ENCODE results near the gene M6PR. TPM values are rescaled to one million over a fixed set of nuclear protein-coding genes. Genes with fewer than 3 reads are reported as not detected.

Gene M6PR
- total RNA-seq, result 114 and 118 TPM in 2 replicates

DNA sequence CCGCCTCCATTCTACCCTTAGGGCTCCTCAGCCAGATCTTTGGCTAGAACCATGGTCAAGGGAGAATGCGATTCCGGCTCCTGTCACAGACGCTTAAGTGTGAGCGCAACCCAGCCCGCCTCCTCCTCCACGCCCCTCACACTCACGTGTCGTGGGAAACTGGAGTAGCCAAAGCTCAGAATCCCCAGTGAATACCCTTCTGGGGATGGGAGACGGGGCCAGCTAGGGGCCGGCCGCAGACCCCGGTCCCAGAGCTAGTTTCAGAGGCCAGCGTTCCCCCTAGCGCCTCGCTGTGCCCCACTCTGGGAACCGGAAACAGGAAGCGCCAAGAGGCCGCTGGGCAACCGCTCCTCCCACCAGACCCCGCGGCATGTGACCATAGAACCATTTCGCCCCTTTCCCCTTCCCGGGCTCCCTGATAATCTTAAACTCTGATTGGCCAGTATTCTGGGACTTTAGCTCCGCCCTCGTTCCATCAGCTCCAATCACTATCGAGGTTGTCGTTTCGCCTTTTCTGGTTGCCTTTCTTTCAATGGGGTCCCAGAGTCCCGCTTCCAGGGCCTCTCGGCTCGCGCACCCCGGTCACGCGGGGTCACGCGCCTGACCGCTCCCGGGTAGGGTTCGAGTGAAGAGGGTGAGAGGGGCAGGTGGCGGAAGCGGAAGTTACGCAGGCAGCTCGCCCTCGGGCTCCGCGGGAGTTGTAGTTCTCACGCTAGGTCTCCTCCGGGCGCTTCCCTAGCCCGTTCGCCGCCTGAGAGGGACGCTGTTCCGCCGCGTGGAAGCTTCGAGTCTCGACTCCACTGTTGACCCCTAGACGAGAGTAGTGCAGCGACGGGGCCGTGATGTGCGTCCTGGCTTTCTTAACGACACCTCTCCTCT lies at the start of gene M6PR:
Gene M6PR (minus strand): TSS at position 304 of the 879 bp plus-strand sequence. CDS start 3,241 bp downstream, outside the sequence.
- TF ChIP-seq CTCF (conservative IDR thresholded peaks at IDR 0.05; ENCODE audit: low read depth, low read length), result peak; percentile 56
- peak within 1 kb of the TSS; percentile 81 for H3K4me3 ChIP-seq (ENCODE audit: low read depth, low read length)
- DNase-seq (ENCODE audit: low read depth), result peak; percentile 81

DNA sequence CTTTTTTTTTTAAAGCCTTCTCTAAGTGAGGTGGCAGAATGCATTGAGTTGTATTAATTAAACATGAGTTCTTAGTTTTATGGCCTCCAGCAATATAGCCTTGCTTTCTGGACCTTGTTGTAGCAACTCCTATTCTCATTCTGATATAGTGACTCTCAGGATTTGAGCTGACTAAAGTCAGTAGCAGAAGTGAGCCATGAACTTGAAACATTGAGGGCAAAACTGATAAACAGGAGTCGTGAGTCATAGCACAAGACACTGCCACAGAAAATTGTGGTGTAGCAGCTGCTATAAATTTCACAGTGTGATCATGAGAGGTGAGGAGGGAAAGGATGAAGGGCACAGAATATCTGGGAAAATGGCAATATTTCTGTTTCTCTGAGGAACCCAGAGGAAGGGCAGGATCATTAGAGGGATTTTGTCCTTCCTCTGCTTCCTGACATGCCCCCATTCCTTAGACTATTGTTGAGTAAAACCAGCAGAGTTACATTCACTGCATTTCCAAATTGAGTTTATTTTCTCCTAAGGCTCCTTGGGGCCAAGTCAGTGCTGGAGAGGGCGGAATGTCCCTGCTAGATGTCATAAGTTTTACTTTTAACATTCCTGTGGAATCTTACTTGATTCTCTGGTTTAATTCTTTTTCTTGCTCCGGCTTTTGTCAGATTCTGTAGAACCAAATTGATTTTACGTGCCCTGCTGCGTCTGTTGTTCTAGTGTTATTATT lies 47.4 kb upstream of the M6PR start:
- H3K4me3 ChIP-seq (ENCODE audit: low read depth, low read length), result no peak overlapping the region
- peak; percentile 9 for DNase-seq (ENCODE audit: low read depth)
- no peak for TF ChIP-seq CTCF (conservative IDR thresholded peaks at IDR 0.05; ENCODE audit: low read depth, low read length)

DNA sequence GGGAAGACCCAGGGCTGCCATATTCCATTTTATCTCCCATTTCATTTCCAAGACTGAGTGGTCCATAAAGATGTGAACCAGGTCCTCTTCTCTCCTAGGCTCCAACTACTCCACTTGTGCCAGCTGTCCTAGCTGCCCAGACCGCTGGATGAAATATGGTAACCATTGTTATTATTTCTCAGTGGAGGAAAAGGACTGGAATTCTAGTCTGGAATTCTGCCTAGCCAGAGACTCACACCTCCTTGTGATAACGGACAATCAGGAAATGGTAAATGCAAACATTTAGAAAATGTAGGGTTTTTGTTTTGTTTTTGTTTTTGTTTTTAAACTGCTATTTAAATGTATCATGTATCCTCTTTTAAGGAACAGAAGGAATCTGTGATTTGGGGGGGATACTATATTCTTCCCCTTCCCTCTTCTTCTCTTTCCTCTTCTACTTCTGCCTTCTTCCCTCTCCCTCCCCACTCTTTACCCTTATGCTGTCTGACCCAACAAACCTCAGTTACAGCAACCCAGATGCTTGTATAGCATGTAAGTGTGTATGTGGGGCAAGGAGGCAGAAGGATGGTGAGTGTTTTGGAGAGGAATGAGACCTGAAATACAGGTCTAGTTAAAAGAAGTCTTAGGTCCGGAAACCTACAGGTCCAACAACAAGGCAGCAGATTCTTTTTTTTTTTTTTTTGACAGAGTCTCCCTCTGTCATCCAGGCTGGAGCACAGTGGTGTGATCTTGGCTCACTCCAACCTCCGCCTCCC lies 45.8 kb upstream of the M6PR start:
- TF ChIP-seq CTCF (conservative IDR thresholded peaks at IDR 0.05; ENCODE audit: low read depth, low read length), result no peak
- DNase-seq (ENCODE audit: low read depth), result no peak
- no peak overlapping the region for H3K4me3 ChIP-seq (ENCODE audit: low read depth, low read length)

DNA sequence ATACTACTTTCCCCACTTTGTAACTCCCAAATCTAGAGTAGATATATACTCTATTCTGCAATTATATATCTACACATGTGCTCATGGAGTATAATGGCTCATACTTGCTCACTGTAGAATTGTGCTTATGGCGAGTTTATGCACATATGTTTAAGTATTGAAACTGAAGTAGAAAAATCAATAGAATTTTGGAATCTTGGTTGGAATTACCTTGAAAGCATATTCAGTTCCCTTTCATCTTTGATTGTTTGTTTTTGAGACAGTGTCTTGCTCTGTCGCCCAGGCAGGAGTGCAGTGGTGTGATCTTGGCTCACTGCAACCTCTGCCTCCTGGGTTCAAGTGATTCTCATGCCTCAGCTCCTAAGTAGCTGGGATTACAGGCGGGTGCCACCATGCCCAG lies 44.4 kb upstream of the M6PR start:
- DNase-seq (ENCODE audit: low read depth), result no peak
- TF ChIP-seq CTCF (conservative IDR thresholded peaks at IDR 0.05; ENCODE audit: low read depth, low read length), result no peak
- H3K4me3 ChIP-seq (ENCODE audit: low read depth, low read length), result no peak overlapping the region

DNA sequence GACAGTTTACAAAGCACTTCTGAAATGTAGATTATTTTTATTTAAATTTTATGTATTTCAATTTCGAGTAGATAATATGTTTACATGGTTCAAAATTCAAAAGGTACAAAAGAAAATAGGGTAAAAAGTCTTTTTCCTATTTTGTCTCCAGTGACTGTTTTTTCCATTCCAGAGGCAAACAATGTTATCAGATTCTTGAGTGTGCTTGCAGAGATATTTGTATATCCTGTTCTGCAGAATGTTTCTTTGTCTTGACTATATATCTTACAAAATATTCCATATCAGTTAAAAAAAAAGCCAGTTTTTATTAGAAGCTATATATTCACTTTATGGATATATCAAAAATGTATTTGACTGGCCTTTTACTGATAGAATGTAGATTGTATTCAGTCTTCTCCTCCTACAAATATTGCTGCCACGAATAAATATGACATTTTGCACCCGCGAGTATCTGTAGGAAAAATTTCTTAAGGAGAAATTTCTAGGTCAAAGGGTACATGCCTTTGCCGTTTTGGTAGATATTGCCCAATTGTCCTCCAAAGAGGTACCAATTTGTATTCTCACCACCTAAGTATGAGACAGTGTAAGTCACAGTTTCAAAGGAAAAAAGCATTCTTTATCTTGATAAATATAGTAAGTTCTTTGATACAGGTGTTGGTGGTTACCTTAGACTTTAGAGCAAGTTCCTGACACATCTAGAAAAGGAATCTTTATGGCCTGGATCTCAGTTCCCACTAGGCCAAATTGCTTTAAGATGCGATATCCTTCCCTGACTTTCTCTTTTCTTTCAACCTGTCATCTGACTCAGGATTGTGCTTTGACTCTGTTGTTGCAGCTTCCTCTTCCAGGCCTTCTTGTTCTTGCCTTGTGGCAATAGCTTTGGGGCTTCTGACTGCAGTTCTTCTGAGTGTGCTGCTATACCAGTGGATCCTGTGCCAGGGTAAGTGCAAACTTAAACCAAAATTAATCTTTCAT lies 42.2 kb upstream of the M6PR start:
- no peak for DNase-seq (ENCODE audit: low read depth)
- no peak overlapping the region for H3K4me3 ChIP-seq (ENCODE audit: low read depth, low read length)
- no peak for TF ChIP-seq CTCF (conservative IDR thresholded peaks at IDR 0.05; ENCODE audit: low read depth, low read length)

DNA sequence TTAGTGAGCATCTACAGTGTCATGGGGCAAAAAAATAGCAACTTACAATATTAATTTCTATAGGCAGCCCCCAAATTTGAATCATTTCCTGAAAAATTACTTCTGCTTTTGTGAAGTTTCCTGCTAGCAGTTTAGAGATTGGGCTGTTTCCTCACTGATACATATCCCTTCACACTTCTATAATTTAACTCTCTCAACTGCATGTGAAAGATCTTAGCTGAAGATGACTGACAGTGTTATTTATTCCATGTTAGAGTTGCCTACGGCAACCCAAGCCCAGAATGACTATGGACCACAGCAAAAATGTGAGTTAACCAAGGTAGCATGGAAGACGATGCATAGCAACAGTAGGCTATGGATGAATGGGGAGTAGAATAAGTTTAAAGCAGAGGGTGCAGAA lies 40.0 kb upstream of the M6PR start, which contains the start of gene KLRG1:
Gene KLRG1 (plus strand): TSS at position 134 of the 400 bp plus-strand sequence. CDS start 90 bp downstream, at position 224.
- H3K4me3 ChIP-seq (ENCODE audit: low read depth, low read length), result no peak within 1 kb of the TSS
- DNase-seq (ENCODE audit: low read depth), result no peak
- no peak for TF ChIP-seq CTCF (conservative IDR thresholded peaks at IDR 0.05; ENCODE audit: low read depth, low read length)

Data from epithelial cell of proximal tubule (primary cell).